Astrocyte (in vitro differentiated cells and primary cell): ENCODE measurements around the gene CEP350.

Experiments used
- EZH2 ChIP-seq: IDR thresholded peaks from 2 replicates; pipeline ENCODE4 v1.6.1; 2012; ENCODE audit warnings: mild to moderate bottlenecking, low read length, inconsistent platforms; ENCODE audit not compliant: insufficient read depth
- TF ChIP-seq, protein P1 (sequence below): IDR thresholded peaks from 2 replicates; pipeline ENCODE4 v1.5.1; 2011; ENCODE audit warnings: low read depth, mild to moderate bottlenecking, inconsistent platforms, low read length, moderate library complexity; ENCODE audit not compliant: insufficient read depth

DNA sequence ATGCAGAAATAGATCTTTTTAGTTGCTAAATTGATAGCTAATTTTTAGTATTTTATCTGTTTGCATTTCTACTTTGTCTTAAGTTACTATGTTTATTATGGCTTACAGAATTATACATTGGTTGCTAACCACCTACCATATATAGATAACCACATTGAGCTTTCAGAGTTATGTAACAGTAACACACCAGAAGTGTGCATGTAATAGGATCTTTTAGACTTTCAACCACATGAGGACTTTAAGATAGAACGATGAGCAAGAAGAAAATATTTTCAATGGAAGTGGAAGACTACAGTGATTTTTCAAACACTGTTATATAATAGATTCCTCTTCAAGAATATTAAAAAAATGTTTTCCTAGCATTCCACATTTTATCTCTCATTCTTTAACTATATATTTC, 43.7 kb upstream of the CEP350 start:
- TF ChIP-seq, protein P1, sequence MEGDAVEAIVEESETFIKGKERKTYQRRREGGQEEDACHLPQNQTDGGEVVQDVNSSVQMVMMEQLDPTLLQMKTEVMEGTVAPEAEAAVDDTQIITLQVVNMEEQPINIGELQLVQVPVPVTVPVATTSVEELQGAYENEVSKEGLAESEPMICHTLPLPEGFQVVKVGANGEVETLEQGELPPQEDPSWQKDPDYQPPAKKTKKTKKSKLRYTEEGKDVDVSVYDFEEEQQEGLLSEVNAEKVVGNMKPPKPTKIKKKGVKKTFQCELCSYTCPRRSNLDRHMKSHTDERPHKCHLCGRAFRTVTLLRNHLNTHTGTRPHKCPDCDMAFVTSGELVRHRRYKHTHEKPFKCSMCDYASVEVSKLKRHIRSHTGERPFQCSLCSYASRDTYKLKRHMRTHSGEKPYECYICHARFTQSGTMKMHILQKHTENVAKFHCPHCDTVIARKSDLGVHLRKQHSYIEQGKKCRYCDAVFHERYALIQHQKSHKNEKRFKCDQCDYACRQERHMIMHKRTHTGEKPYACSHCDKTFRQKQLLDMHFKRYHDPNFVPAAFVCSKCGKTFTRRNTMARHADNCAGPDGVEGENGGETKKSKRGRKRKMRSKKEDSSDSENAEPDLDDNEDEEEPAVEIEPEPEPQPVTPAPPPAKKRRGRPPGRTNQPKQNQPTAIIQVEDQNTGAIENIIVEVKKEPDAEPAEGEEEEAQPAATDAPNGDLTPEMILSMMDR: no peak
- TF ChIP-seq EZH2: no peak
